ENCODE results near the gene NAP1L1.
"Not testable (repeated sequence)": the region's sequence is repeated elsewhere in the genome, so short reads cannot be mapped to it uniquely, and the experiment has no call there.

DNA sequence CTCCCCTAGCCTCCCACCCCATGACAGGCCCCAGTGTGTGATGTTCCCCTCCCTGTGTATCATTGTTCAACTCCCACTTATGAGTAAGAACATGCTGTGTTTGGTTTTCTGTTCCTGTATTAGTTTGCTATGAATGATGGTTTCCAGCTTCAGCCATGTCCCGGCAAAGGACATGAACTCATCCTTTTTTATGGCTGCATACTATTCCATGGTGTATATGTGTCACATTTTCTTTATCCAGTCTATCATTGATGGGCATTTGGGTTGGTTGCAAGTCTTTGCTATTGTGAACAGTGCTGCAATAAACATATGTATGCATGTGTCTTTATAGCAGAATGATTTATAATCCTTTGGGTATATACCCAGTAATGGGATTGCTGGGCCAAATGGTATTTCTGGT is 96.8 kb downstream of the NAP1L1 start:
- TF ChIP-seq, protein P1, sequence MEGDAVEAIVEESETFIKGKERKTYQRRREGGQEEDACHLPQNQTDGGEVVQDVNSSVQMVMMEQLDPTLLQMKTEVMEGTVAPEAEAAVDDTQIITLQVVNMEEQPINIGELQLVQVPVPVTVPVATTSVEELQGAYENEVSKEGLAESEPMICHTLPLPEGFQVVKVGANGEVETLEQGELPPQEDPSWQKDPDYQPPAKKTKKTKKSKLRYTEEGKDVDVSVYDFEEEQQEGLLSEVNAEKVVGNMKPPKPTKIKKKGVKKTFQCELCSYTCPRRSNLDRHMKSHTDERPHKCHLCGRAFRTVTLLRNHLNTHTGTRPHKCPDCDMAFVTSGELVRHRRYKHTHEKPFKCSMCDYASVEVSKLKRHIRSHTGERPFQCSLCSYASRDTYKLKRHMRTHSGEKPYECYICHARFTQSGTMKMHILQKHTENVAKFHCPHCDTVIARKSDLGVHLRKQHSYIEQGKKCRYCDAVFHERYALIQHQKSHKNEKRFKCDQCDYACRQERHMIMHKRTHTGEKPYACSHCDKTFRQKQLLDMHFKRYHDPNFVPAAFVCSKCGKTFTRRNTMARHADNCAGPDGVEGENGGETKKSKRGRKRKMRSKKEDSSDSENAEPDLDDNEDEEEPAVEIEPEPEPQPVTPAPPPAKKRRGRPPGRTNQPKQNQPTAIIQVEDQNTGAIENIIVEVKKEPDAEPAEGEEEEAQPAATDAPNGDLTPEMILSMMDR (IDR thresholded peaks at IDR 0.05): not testable (repeated sequence)
- not testable (repeated sequence) for TF ChIP-seq POLR2AphosphoS5, POLR2A (IDR thresholded peaks at IDR 0.05)

Data from transverse colon (tissue), 4 donors.